ENCODE results near the gene METTL27.

DNA sequence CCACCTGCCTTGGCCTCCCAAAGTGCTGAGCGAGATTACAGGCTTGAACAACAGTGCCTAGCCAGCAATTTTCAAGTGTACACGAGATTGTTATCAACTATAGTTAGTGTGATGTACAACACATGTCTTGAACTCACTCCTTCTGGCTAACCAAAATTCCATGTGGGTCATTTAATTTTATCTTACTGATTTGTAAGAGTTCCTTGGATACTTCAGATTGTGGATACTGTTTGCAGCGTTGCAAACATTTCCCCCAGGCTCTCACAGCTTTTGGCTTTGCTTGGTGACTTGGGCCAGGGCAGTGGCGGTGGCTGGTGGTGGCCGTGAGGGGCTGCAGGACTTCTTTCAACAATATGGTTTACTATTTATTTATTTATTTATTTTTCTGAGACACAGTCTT is 10.2 kb upstream of the METTL27 start:
- TF ChIP-seq SP1 (IDR thresholded peaks at IDR 0.05) (no peak), BHLHE40 (IDR thresholded peaks at IDR 0.05; ENCODE audit: borderline replicate concordance) (no peak), SUZ12 (IDR thresholded peaks at IDR 0.05) (no peak), LEF1 (IDR thresholded peaks at IDR 0.05; ENCODE audit: borderline replicate concordance) (no peak), NFRKB (IDR thresholded peaks at IDR 0.05) (no peak), HDGF (IDR thresholded peaks at IDR 0.05; ENCODE audit: borderline replicate concordance) (no peak), FOXA1 (IDR thresholded peaks at IDR 0.05) (no peak), ARNT (IDR thresholded peaks at IDR 0.05) (no peak), FOXK2 (IDR thresholded peaks at IDR 0.05) (no peak)

Measured in HEK293T (cell line).